Mucosa of gallbladder (tissue), 1 donor: Measurements from ENCODE around the gene NCOA3. TPM values are rescaled to one million over a fixed set of nuclear protein-coding genes. Genes with fewer than 3 reads are reported as not detected.

Experiments
- DNase-seq: peaks from one replicate; pipeline ENCODE4 v3.0.0-alpha.2; 2020; ENCODE audit warnings: low spot score
- total RNA-seq: library from RNA; stranded (reverse); gene quantifications from one replicate; pipeline ENCODE4 v1.2.1, GENCODE V29; 2021
- donor health status: DM: no; HTN: no; CAD: no.

NCOA3 gene
- total RNA-seq, 1 donor from 2014 or later, result 30.9 TPM

GRCh38 chr20:47596003-47596571 lies 94.4 kb downstream of the NCOA3 start:
- no peak for DNase-seq

- DNase-seq, result no peak
Measured at GRCh38 chr20:47597090-47597489, 95.4 kb downstream of the NCOA3 start.

GRCh38 chr20:47598911-47599744 lies 97.4 kb downstream of the NCOA3 start:
- DNase-seq, result no peak

- no peak for DNase-seq
Measured at GRCh38 chr20:47600967-47601547, 99.4 kb downstream of the NCOA3 start.

GRCh38 chr20:47603260-47603659 lies 101.6 kb downstream of the NCOA3 start:
- DNase-seq, result no peak

GRCh38 chr20:47605673-47606413 lies 104.2 kb downstream of the NCOA3 start:
- DNase-seq, result no peak

- no peak for DNase-seq
Measured at GRCh38 chr20:47606414-47606982, 104.8 kb downstream of the NCOA3 start.

- DNase-seq, result no peak
Measured at GRCh38 chr20:47606983-47607613, 105.4 kb downstream of the NCOA3 start.

- no peak for DNase-seq
Measured at GRCh38 chr20:47609001-47609400, 107.3 kb downstream of the NCOA3 start.

- DNase-seq, result peak; percentile 48
Measured at GRCh38 chr20:47610247-47610944, 108.7 kb downstream of the NCOA3 start.

- DNase-seq, result no peak
Measured at GRCh38 chr20:47610945-47611250, 109.2 kb downstream of the NCOA3 start.

- no peak for DNase-seq
Measured at GRCh38 chr20:47611785-47612184, 110.1 kb downstream of the NCOA3 start.

GRCh38 chr20:47612670-47613069 lies 111.0 kb downstream of the NCOA3 start:
- no peak for DNase-seq

- DNase-seq, result no peak
Measured at GRCh38 chr20:47614703-47615309, 113.1 kb downstream of the NCOA3 start.

GRCh38 chr20:47618479-47618878 lies 116.8 kb downstream of the NCOA3 start:
- DNase-seq, result no peak

- no peak for DNase-seq
Measured at GRCh38 chr20:47620808-47621805, 119.4 kb downstream of the NCOA3 start.

GRCh38 chr20:47622118-47622665 lies 120.5 kb downstream of the NCOA3 start:
- no peak for DNase-seq

- DNase-seq, result no peak
Measured at GRCh38 chr20:47623206-47623605, 121.5 kb downstream of the NCOA3 start.

- no peak for DNase-seq
Measured at GRCh38 chr20:47627540-47627939, 125.9 kb downstream of the NCOA3 start.
